Gastroesophageal sphincter (tissue), 3 donors: ENCODE data around the gene RAD9A.

ENCODE experiments used
- POLR2A ChIP-seq, 2 donors: fragments of 450-650 bp; IDR thresholded peaks; one replicate each; pipeline ENCODE4 v1.6.1; 2017; ENCODE audit warnings: antibody characterized with exemption in 2 of 2, mild to moderate bottlenecking in 2 of 2, moderate library complexity in 1 of 2
- TF ChIP-seq, protein P1 (sequence below), 4 experiments: fragments of 200-600 bp in 2 of 4; fragments of 450-650 bp in 2 of 4; sonication (generic) in 1 of 4; IDR thresholded peaks; one replicate each; pipeline ENCODE4 v1.5.1; 2017 to 2019; ENCODE audit warnings: antibody characterized with exemption in 4 of 4, mild to moderate bottlenecking in 2 of 4, moderate library complexity in 2 of 4

DNA sequence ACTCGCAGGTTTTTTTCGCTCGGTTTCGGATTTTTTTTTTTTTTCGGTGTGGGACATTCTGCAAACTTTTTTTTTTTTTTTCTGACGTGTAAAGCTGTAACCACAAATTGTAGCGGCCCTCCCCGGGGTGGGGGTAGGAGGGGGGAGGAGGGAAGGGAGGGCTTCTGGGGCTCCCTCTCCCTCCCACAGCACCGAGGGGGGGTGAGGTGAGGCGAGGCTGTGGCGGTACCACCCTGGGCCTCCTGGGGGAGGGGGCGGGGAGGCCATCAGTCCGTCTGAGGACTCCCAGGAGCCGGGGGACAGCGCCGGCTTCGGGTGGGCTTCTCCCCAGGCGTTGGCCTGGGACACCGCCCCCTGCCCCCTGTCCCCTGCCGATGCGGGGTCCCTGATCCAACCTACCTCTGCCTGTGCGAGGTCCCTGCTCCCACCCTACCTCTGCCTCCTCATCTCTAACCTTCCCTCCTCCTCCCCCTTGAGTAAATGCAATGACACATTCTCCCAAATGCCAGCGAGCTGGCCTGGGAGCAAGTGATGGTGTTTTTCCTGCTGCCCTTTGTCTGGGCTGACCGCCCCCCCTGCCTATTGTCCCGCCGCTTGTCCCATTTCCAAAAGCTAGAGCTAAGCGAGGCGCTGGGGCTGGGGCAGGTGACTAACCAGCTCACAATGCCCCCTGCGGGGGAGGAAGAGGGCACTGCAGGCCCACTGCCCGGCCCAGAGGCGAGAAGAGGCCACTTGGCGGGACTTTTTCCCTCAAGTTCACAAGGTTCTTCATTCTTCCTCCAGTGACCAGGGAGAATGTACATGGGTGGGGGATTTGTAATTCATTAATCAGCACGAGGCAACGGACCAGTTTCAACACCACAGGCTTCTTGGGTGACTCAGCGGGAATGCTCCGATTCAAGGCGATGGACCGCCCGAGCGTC is 17.9 kb upstream of the RAD9A start:
- TF ChIP-seq, protein P1, sequence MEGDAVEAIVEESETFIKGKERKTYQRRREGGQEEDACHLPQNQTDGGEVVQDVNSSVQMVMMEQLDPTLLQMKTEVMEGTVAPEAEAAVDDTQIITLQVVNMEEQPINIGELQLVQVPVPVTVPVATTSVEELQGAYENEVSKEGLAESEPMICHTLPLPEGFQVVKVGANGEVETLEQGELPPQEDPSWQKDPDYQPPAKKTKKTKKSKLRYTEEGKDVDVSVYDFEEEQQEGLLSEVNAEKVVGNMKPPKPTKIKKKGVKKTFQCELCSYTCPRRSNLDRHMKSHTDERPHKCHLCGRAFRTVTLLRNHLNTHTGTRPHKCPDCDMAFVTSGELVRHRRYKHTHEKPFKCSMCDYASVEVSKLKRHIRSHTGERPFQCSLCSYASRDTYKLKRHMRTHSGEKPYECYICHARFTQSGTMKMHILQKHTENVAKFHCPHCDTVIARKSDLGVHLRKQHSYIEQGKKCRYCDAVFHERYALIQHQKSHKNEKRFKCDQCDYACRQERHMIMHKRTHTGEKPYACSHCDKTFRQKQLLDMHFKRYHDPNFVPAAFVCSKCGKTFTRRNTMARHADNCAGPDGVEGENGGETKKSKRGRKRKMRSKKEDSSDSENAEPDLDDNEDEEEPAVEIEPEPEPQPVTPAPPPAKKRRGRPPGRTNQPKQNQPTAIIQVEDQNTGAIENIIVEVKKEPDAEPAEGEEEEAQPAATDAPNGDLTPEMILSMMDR (IDR thresholded peaks at IDR 0.05): peak in 3 of 4 experiments; percentile 61 to 76 (median 69)
- peak; percentile 35 to 62 for TF ChIP-seq POLR2A (IDR thresholded peaks at IDR 0.05)
